B cell (primary cell): ENCODE measurements around the gene SLC25A18. TPM values are rescaled to one million over a fixed set of nuclear protein-coding genes. Genes with fewer than 3 reads are reported as not detected.

Experiments
- ATAC-seq: fragments of 200-7000 bp; cut with Tn5 transposase; one replicate; pipeline ENCODE4 v1.10.0; 2021; ENCODE audit warnings: low read depth, mild to moderate bottlenecking, moderate number of reproducible peaks, moderate library complexity
- CTCF ChIA-PET: fragments of 350-600 bp; sonication (Branson Sonifier 250); formaldehyde crosslinking; loops from one replicate; lab custom pipeline; 2021; ENCODE audit warnings: antibody characterized with exemption, inconsistent platforms; lab: Charles Lee
- POLR2A ChIA-PET: fragments of 350-600 bp; sonication (Branson Sonifier 250); formaldehyde crosslinking; loops from one replicate; lab custom pipeline; 2021; ENCODE audit warnings: antibody characterized with exemption; lab: Charles Lee
- DNase-seq: peaks from one replicate; pipeline ENCODE4 v3.0.0; 2013
- H2AFZ ChIP-seq: 2 replicates; pipeline ENCODE4 v1.6.1; 2012; ENCODE audit warnings: mild to moderate bottlenecking, low read depth, low read length; ENCODE audit not compliant: insufficient read depth, poor library complexity, severe bottlenecking
- H3K27ac ChIP-seq, 2 donors: 1 replicate in 1 of 2; 2 replicates in 1 of 2; pipeline ENCODE4 v1.5.1; 2012 to 2013; ENCODE audit warnings: low read length in 2 of 2, mild to moderate bottlenecking in 2 of 2, moderate library complexity in 1 of 2
- H3K27me3 ChIP-seq, 4 experiments: fragments of 200-600 bp in 1 of 4; sonication (generic) in 1 of 4; replicated peaks in 1 of 4; 1 replicate in 2 of 4; 2 replicates in 2 of 4; pipeline versions ENCODE4 v1.6.1 to v1.7.0; 2013 to 2016; ENCODE audit warnings: low read length in 3 of 4, mild to moderate bottlenecking in 2 of 4, mixed read lengths in 1 of 4, moderate library complexity in 1 of 4; ENCODE audit not compliant: insufficient read depth in 4 of 4, control insufficient read depth in 3 of 4; ENCODE audit errors: control extremely low read depth in 1 of 4
- H3K36me3 ChIP-seq, 2 experiments: replicated peaks in 1 of 2; 1 replicate in 1 of 2; 2 replicates in 1 of 2; pipeline versions ENCODE4 v1.6.1 to v1.7.1; 2013; ENCODE audit warnings: low read length in 1 of 2; ENCODE audit not compliant: insufficient read depth in 2 of 2, control insufficient read depth in 1 of 2; ENCODE audit errors: control extremely low read depth in 1 of 2, extremely low read depth in 1 of 2
- H3K4me1 ChIP-seq, 2 donors: fragments of 200-600 bp in 1 of 2; sonication (generic) in 1 of 2; 1 replicate in 1 of 2; 2 replicates in 1 of 2; pipeline versions ENCODE4 v1.5.1 to v1.6.1; 2013 to 2017; ENCODE audit warnings: low read length in 2 of 2; ENCODE audit not compliant: control insufficient read depth in 2 of 2, insufficient read depth in 2 of 2
- H3K4me2 ChIP-seq: replicated peaks from 2 replicates; pipeline ENCODE3; 2012; ENCODE audit warnings: mild to moderate bottlenecking, low read depth, low read length; ENCODE audit not compliant: poor library complexity, severe bottlenecking
- H3K4me3 ChIP-seq, 5 experiments: fragments of 200-600 bp in 1 of 5; sonication (generic) in 1 of 5; 1 replicate in 3 of 5; 2 replicates in 2 of 5; pipeline versions ENCODE4 v1.5.1 to v1.7.0; 2011 to 2016; ENCODE audit warnings: low read length in 4 of 5, mild to moderate bottlenecking in 4 of 5, low read depth in 2 of 5, control low read depth in 1 of 5, moderate library complexity in 1 of 5; ENCODE audit not compliant: insufficient read depth in 1 of 5; ENCODE audit errors: control extremely low read depth in 1 of 5, extremely low read depth in 1 of 5
- H3K79me2 ChIP-seq: fragments of 200-600 bp; sonication (generic); one replicate; pipeline ENCODE4 v1.6.0; 2016; ENCODE audit warnings: low read length; ENCODE audit not compliant: control insufficient read depth, insufficient read depth
- H3K9ac ChIP-seq: fragments of 200-600 bp; sonication (generic); 2 replicates; pipeline ENCODE4 v1.6.1; 2017; ENCODE audit warnings: mild to moderate bottlenecking, low read length, moderate library complexity
- H3K9me3 ChIP-seq, 3 donors: one replicate each; pipeline versions ENCODE4 v1.6.1 to v1.7.1; 2013; ENCODE audit warnings: low read length in 2 of 3; ENCODE audit not compliant: control insufficient read depth in 2 of 3, insufficient read depth in 1 of 3; ENCODE audit errors: control extremely low read depth in 1 of 3
- H4K20me1 ChIP-seq: 2 replicates; pipeline ENCODE4 v1.6.0; 2012; ENCODE audit warnings: mild to moderate bottlenecking, low read length; ENCODE audit not compliant: insufficient read depth, control insufficient read depth, poor library complexity, severe bottlenecking
- H3K27ac Mint-ChIP-seq: one replicate; pipeline ENCODE4 v1.8.0; 2021; ENCODE audit warnings: mixed read lengths
- H3K27me3 Mint-ChIP-seq: one replicate; pipeline ENCODE4 v1.8.0; 2021; ENCODE audit warnings: mixed read lengths
- H3K4me1 Mint-ChIP-seq: one replicate; pipeline ENCODE4 v1.8.0; 2021; ENCODE audit warnings: mixed read lengths
- H3K4me3 Mint-ChIP-seq: one replicate; pipeline ENCODE4 v1.8.0; 2021; ENCODE audit warnings: mixed read lengths
- H3K9me3 Mint-ChIP-seq: one replicate; pipeline ENCODE4 v1.8.0; 2022; ENCODE audit warnings: mixed read lengths; ENCODE audit not compliant: insufficient read depth
- CTCF ChIP-seq: fragments of 200-600 bp; IDR thresholded peaks from one replicate; pipeline ENCODE4 v1.8.0; 2022; ENCODE audit warnings: antibody characterized with exemption, mild to moderate bottlenecking
- EZH2 ChIP-seq: IDR thresholded peaks from 2 replicates; pipeline ENCODE4 v1.6.1; 2012; ENCODE audit warnings: borderline replicate concordance, low read depth, mild to moderate bottlenecking, moderate library complexity, low read length; ENCODE audit not compliant: insufficient read depth, poor library complexity, severe bottlenecking
- WGBS: methylation state at CpG from one replicate; pipeline ENCODE4 v1.1.5; 2013; ENCODE audit warnings: missing lambda C conversion rate; ENCODE audit not compliant: insufficient coverage; 5-methylcytosine and 5-hydroxymethylcytosine counted together
- intact Hi-C: fragments of 100-400 bp; cut with micrococcal nuclease; formaldehyde crosslinking; loops from one replicate; pipeline ENCODE4 v1.10.0; 2022
- polyA plus RNA-seq: library from polyadenylated mRNA; depleted of rRNA; stranded (reverse); fragments of >200 nt; gene quantifications from 2 replicates; pipeline ENCODE4 v1.2.3, GENCODE V29; 2012
- total RNA-seq, 2 donors: library from RNA; stranded (reverse); fragments of 120-200 nt in 1 of 2; gene quantifications; 1 replicate in 1 of 2; 2 replicates in 1 of 2; pipeline versions ENCODE4 v1.2.3 to v1.2.4, GENCODE V29; 2013 to 2022

Gene SLC25A18
- total and polyA plus RNA-seq, 2 donors (not counting 1 experiment from before 2014, with no cell fraction given) = not detected

DNA sequence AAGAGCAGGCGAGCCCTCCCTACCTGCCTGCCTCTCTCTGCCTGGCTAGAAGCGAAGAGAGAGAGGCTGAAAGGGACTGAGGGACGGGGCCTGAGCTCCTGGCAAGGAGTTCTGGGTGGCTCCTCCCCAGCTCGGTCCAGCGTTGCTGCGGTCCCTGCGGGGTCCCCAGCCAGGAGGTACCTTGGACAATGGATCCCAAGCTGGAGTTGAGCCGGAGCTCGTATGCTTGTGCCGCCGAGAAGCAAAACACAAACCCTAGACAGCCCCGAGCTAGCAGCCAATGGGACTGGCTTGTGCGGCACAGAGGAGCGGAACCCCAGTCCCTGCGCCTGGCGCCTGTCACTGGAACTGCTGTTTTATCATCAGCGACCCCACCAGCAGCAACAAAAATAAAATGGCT is 18.3 kb downstream of the SLC25A18 start:
- Histone ChIP-seq H3K9ac (no peak overlapping the region), H3K27ac (no peak overlapping the region), H2AFZ (no peak overlapping the region), H3K4me1 (no peaks in the 10 kb centered on the region), H3K4me2 (no peak overlapping the region), H3K9me3 (no peaks in the 10 kb centered on the region), H3K4me3 (no peak overlapping the region), H3K36me3 (no peaks in the 10 kb centered on the region), H4K20me1 (no peaks in the 10 kb centered on the region), H3K27me3 (peaks cover 0 to 5% (median 0%) of the 10 kb centered on the region in 4 experiments), H3K79me2 (no peaks in the 10 kb centered on the region)
- H3K4me1 Mint-ChIP-seq = no peaks in the 10 kb centered on the region
- WGBS = 77% methylated on average over 17 of the region's 17 CpGs
- ATAC-seq = no peak
- peaks cover 3% of the 10 kb centered on the region for H3K27me3 Mint-ChIP-seq
- ChIA-PET POLR2A (no interaction called here), CTCF (no interaction called here)
- TF ChIP-seq EZH2 (no peak), CTCF (no peak)
- H3K9me3 Mint-ChIP-seq = no peaks in the 10 kb centered on the region
- no peak for DNase-seq
- no peak overlapping the region for H3K4me3 Mint-ChIP-seq
- H3K27ac Mint-ChIP-seq = no peak overlapping the region
- intact Hi-C loops = no loop called here

- WGBS = 88% methylated on average over 10 of the region's 10 CpGs
- H4K20me1 ChIP-seq = no peaks in the 10 kb centered on the region
- H3K79me2 ChIP-seq = no peaks in the 10 kb centered on the region
- H3K27ac ChIP-seq = no peak overlapping the region
- Mint-ChIP-seq H3K4me3 (no peak overlapping the region), H3K27me3 (peaks cover 3% of the 10 kb centered on the region), H3K27ac (no peak overlapping the region), H3K9me3 (no peaks in the 10 kb centered on the region), H3K4me1 (no peaks in the 10 kb centered on the region)
- intact Hi-C loops = no loop called here
- ATAC-seq = no peak
- no peak overlapping the region for H3K9ac ChIP-seq
- TF ChIP-seq EZH2 = no peak
- TF ChIP-seq CTCF = no peak
- H3K27me3 ChIP-seq = peaks cover 0 to 5% (median 0%) of the 10 kb centered on the region in 4 experiments
- no peak overlapping the region for H3K4me3 ChIP-seq
- H3K4me1 ChIP-seq = no peaks in the 10 kb centered on the region
- no peak overlapping the region for H3K4me2 ChIP-seq
- H3K36me3 ChIP-seq = no peaks in the 10 kb centered on the region
- DNase-seq = no peak
- H2AFZ ChIP-seq = no peak overlapping the region
- no peaks in the 10 kb centered on the region for H3K9me3 ChIP-seq
- POLR2A ChIA-PET = interaction anchor here (0.5 kb wide), 1 partner anchor 45 kb away, joined by 3 read pairs; no protein-coding TSS in a partner anchor
- CTCF ChIA-PET = no interaction called here
These were observed 19.9 kb downstream of the SLC25A18 start for GRCh38 chr22:17583151-17583550.
